Left forelimb (tissue), 1 donor: ENCODE results near the gene GPSM1.

Experiments
- DNase-seq: peaks from one replicate; pipeline ENCODE4 v3.0.0-alpha.2; 2018; ENCODE audit warnings: low spot score

The GPSM1 gene

GRCh38 chr9:136290508-136291000 is 36.8 kb upstream of the GPSM1 start:
- no peak for DNase-seq

GRCh38 chr9:136291306-136292025 is 35.9 kb upstream of the GPSM1 start:
- no peak for DNase-seq

GRCh38 chr9:136292026-136292538 is 35.3 kb upstream of the GPSM1 start:
- no peak for DNase-seq

- no peak for DNase-seq
These were observed 34.5 kb upstream of the GPSM1 start for GRCh38 chr9:136292591-136293448.

- no peak for DNase-seq
These were observed 33.8 kb upstream of the GPSM1 start for GRCh38 chr9:136293476-136294077.

GRCh38 chr9:136294437-136294836 is 32.9 kb upstream of the GPSM1 start:
- no peak for DNase-seq

- DNase-seq: no peak
These were observed 32.3 kb upstream of the GPSM1 start for GRCh38 chr9:136295055-136295454.

GRCh38 chr9:136295542-136296433 is 31.6 kb upstream of the GPSM1 start:
- no peak for DNase-seq

- DNase-seq: no peak
These were observed 30.8 kb upstream of the GPSM1 start for GRCh38 chr9:136296434-136297015.

GRCh38 chr9:136297016-136297691 is 30.2 kb upstream of the GPSM1 start:
- no peak for DNase-seq

- no peak for DNase-seq
These were observed 29.3 kb upstream of the GPSM1 start for GRCh38 chr9:136297766-136298735.

- DNase-seq: no peak
These were observed 28.2 kb upstream of the GPSM1 start for GRCh38 chr9:136299116-136299515.

GRCh38 chr9:136299541-136299940 is 27.8 kb upstream of the GPSM1 start:
- no peak for DNase-seq

GRCh38 chr9:136300016-136300545 is 27.3 kb upstream of the GPSM1 start:
- no peak for DNase-seq

GRCh38 chr9:136300866-136301265 is 26.5 kb upstream of the GPSM1 start:
- DNase-seq: no peak

- no peak for DNase-seq
These were observed 24.8 kb upstream of the GPSM1 start for GRCh38 chr9:136302527-136302926.

- DNase-seq: no peak
These were observed 24.1 kb upstream of the GPSM1 start for GRCh38 chr9:136303066-136303824.

GRCh38 chr9:136303825-136304416 is 23.4 kb upstream of the GPSM1 start, which contains the start of gene CCDC187:
Gene CCDC187, minus strand, starts transcription at chr9:136304094. Its CDS starts 264 bp downstream, at chr9:136303830.
- DNase-seq: no peak
